DOHH2 (cell line): ENCODE data around the gene MYO6.

Experiments
- EZH2phosphoT487 ChIP-seq: fragments of 200-600 bp; sonication (generic); IDR thresholded peaks from 2 replicates; pipeline ENCODE4 v1.6.1; 2017; ENCODE audit warnings: borderline replicate concordance, mild to moderate bottlenecking, antibody characterized with exemption, low read length, moderate library complexity, mixed read lengths
- TF ChIP-seq, protein P1 (sequence below): fragments of 200-600 bp; sonication (generic); IDR thresholded peaks from one replicate; pipeline ENCODE4 v1.5.1; 2014; ENCODE audit warnings: antibody characterized with exemption, mild to moderate bottlenecking, low read depth, low read length; ENCODE audit not compliant: poor library complexity, severe bottlenecking

- TF ChIP-seq, protein P1, sequence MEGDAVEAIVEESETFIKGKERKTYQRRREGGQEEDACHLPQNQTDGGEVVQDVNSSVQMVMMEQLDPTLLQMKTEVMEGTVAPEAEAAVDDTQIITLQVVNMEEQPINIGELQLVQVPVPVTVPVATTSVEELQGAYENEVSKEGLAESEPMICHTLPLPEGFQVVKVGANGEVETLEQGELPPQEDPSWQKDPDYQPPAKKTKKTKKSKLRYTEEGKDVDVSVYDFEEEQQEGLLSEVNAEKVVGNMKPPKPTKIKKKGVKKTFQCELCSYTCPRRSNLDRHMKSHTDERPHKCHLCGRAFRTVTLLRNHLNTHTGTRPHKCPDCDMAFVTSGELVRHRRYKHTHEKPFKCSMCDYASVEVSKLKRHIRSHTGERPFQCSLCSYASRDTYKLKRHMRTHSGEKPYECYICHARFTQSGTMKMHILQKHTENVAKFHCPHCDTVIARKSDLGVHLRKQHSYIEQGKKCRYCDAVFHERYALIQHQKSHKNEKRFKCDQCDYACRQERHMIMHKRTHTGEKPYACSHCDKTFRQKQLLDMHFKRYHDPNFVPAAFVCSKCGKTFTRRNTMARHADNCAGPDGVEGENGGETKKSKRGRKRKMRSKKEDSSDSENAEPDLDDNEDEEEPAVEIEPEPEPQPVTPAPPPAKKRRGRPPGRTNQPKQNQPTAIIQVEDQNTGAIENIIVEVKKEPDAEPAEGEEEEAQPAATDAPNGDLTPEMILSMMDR: no peak
- TF ChIP-seq EZH2phosphoT487: no peak
These were observed 187.6 kb downstream of the MYO6 start for GRCh38 chr6:75936682-75937081.
